GM19023 (cell line): ENCODE data around the gene POLDIP3.
"Not testable (repeated sequence)": the region's sequence is repeated elsewhere in the genome, so short reads cannot be mapped to it uniquely, and the experiment has no call there.

ENCODE experiments used
- ATAC-seq: cut with Tn5 transposase; IDR thresholded peaks from one replicate; pipeline ENCODE4 v1.9.1; 2021; ENCODE audit warnings: mild to moderate bottlenecking, moderate library complexity; ENCODE audit not compliant: unreplicated experiment

The POLDIP3 gene

DNA sequence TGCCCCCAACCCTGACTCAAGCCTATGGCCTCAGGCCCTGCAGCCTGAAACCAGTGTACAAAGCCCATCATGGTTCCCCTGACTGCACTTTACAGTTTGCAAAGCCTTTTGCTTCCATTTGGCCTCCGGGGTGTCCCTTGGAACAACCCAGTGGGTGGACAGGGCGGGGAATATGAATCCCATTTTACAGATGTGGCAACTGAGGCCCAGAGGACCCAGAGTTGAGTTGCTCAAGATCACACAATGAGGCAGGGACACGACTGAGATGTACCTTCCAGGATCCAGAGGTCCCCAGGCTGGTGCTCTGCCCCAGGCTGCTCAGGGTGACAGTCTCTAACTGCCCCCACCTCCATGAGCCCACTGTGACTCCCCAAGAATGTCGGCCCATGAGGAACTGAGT is 5.4 kb upstream of the POLDIP3 start:
- no peak for ATAC-seq

DNA sequence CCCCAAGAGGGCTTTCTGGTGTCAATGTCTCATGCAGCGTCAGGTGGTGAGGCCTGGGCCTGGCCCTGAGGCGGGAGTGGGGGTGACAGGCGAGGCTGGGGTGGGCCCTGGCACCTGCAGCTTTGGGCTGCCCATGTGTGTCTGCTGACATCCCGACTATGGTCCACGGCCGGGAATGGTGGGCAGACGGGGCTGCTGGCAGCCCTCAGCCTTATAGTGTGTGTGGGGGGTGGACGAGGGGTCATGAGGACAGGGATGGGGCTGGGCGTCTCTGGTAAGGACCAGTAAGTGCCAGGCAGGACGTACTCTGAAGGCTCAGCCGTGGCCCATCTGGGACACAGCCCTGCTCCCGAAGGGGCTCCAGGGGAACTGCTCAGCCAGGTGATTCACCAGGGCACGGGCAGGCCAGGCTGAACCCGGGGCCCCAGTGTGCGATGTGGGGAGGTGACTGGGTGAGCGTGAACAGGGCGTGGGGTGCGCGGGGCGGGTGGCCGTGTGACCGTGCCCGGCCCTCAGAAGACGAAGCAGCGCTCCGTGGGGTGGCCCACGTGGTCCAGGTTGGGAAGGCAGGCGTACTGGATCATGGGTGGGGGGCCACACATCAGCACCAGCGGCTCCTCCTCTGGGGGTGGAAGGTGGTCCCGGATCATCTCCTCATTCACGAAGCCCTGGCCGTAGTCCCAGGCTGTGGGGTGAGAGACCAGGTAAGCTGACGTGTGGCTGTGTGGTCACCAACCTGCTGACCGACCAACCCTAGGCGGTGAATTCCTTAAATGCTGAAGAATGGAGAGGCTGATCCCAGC is 4.8 kb upstream of the POLDIP3 start:
- ATAC-seq = no peak

DNA sequence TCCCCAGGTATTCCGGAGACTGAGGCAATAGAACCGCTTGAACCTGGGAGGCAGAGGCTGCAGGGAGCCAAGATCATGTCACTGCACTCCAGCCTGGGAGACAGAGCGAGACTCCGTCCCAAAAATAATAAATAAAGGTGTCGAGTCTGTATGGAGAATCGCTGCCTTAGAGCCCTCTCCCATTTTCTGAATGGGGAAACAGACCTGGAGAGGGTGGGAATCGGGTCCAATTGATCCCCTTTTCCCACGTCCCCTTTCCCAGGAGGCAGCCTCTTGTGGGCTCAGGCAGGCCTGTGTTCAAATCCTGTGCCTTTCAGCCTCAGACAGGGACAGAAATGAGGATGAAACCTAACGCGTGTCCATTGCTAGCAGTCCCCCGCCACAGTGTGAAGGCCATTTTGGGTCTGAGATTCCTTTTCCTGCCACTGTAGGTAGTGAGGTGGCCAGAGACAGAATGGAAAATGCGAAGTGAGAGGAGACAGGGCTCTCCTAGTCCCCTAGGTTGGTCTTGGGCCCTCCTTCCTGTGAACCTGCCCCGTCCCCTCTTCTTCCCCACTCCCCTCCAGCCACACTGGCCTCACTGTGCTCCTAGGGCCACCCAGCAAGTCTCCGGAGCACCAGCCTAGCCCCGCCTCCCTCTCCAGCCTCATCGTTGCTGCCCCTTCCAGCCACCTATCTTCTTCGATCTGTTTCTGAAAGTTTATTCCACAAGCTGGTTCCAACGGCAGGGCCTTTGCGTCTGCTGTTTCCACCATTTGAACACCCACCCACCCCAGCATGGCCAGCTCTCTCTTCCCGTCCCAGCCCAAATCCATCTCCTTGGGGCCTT is 2.7 kb upstream of the POLDIP3 start:
- ATAC-seq = no peak

DNA sequence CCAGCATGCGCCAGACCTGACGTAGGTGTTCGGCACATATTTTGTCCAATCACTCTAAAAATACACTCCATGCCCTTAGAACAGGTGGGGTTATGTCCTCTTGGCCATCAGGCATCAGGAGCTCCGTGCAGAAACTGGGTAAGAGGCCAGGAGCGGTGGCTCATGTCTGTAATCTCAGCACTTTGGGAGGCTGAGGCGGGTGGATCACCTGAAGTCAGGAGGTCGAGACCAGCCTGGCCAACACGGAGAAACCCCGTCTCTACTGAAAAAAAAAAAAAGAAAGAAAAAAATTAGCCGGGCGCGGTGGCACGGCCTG is 1.1 kb upstream of the POLDIP3 start:
- not testable (repeated sequence) for ATAC-seq

DNA sequence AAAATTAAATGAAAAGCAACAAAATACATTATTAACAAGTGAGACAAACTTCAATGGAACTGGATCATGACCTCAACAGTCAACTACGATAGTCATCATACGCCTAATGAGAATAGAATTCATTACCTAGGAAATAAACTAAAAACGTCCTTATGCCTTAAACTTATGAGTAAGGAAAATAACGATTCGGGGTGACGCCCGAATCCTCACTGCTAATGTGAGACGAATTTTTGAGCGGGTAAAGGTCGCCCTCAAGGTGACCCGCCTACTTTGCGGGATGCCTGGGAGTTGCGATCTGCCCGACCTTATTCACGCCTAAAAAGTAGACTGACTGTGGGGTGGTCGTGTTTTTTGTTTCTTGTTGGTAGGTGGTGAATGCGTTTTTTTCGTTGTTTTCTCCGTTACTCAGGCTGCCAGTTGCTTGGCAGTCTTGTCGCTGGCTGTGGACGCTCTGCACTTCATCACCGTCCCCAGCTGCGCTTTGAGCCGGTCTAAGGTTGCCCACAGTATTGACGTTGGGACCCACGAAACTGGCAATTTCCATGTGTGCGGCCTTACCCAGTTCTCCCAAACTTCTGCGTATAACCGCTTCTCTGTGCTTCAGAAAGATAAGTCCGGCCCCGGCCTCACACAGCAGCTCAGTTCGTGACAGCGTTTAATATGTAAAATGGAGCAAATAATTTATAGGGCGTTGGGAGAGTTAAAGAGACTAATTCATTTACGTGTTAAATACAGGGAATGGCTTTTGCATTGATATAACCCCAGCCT is 593 bp upstream of the POLDIP3 start:
- peak; percentile 52 for ATAC-seq

DNA sequence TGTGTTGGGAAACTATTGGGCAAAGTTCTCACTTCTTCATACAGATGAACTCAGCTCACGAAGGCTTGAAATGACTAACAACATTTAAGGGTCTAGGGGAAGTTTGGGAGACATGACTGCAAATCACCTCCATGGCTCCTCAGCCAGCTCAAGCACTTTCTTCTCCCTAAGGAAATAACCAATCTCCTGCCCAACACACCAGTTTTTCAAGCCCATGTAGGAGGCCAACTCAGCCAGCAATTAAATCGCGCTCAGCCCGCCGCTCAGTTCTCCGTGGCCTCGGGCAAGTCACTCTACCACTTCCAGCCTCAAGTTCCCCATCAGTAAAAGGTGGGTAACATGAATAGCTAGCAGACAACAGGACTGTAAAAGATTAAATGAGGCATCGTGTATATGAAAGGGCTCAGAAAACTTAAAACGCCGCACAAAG is 796 bp downstream of the POLDIP3 start:
- peak; percentile 1 for ATAC-seq

DNA sequence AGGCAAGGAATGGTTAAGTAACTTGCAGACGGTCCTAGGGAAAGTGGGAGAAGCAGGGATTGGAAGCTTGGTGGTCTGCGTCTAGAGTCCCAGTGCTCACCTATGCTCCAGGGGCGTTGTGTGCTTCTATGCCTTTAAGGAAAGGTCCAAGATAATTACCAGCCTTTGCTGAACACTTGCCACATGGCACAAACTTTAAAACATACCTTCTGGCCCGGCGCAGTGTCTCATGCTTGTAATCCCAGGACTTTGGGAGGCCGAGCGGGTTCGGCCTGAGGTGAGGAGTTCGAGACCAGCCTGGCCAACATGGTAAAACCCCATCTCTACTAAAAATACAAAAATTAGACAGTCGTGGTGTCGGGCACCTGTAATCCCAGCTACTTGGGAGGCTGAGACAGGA is 2.3 kb downstream of the POLDIP3 start:
- ATAC-seq = no peak

DNA sequence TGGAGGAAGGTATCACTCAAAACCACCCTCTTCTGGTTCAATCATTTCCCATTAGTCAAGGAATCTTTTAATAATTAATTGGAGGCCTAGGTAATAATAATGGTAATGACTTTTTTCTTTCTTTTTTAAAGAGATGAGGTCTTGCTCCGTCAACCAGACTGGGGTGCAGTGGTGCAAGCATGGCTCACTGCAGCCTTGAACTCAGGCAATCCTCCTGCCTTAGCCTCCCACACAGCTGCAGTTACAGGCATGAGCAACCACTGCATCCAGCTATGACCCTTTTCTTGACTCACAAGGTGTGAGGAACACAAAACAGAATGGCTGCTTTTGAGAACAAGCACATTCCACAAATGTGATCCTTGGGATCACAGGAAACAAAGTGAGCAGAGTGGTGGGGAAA is 3.6 kb downstream of the POLDIP3 start:
- ATAC-seq = no peak

DNA sequence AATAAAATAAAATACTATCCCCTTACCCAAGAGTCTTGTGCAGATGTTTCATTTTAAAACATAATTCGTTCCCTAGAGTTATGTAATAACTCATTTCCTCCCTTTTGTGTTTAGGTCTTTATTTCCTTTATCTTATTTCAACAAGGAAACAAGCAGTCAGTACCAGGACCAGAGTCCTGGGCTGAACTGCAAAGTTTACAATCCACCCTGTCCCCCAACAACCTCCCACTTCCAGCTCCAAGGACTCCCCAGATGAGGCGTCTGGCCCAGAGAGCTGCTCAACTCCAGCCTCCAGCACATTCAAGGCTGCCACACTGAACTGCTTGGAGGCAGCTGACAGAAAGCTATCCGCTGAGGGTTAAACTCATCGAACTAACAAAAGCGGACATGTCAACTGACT is 4.5 kb downstream of the POLDIP3 start:
- no peak for ATAC-seq

DNA sequence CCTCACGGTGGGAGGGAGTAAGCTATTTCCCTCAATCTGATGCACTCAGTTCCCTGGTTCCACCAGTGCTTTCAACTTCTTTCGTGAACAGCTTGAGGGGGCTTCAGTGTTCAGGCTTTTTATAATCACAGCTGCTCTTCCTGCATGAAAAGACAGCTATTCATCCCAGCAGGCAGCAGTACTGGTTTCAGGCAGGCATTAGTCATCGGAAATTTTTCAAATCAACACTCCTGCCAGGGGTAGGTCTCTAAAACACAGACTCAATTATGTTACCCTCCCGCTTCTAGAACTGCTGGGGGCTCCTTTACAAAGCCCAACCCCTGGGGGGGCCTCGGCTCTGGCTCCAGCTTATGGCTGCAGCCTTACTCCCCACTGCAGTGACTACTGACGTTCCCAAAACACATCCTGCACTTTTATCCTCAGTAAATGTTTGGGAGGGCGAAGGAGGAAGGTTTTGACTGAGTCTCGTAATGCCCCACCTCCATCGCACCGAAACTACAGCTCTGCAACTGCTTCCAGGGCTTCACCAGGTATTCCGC is 5.8 kb downstream of the POLDIP3 start:
- no peak for ATAC-seq

DNA sequence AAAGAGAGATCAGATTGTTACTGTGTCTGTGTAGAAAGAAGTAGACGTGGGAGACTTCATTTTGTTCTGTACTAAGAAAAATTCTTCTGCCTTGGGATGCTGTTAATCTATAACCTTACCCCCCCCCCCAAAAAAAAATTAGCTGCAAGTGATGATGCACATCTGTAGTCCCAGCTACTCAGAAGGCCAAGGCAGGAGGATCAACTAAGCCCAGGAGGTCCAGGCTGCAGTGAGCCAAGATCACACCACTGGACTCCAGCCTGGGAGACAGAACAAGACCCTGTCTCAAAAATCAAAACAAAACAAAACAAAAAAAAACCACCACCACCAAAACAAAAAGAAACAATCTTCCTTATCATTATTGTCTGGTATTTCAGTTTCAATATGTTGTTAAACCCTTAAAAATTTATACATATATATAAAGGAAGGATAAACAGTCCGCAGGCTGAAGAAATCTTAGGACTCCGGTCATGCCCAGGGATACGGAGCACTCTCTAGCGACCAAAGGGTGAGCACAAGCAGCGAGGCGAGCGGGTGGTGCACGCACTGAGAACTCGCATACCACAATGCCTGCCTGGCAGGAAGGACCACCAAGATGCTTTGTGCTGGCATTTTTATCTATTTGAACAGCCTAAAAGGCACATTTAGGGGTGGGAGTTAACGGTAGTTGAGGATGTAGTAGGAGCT is 6.4 kb downstream of the POLDIP3 start:
- ATAC-seq = no peak

DNA sequence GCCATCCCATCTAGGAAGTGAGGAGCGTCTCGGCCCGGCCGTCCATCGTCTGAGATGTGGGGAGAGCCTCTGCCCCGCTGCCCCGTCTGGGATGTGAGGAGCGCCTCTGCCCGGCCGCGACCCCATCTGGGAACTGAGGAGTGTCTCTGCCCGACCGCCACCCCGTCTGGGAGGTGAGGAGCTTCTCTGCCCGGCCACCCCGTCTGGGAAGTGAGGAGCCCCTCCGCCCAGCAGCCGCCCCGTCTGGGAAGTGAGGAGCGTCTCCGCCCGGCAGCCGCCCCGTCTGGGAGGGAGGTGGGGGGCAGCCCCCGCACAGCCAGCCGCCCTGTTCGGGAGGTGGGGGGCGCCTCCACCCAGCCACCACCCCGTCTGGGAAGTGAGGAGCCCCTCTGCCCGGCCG is 7.0 kb downstream of the POLDIP3 start:
- ATAC-seq = not testable (repeated sequence)

DNA sequence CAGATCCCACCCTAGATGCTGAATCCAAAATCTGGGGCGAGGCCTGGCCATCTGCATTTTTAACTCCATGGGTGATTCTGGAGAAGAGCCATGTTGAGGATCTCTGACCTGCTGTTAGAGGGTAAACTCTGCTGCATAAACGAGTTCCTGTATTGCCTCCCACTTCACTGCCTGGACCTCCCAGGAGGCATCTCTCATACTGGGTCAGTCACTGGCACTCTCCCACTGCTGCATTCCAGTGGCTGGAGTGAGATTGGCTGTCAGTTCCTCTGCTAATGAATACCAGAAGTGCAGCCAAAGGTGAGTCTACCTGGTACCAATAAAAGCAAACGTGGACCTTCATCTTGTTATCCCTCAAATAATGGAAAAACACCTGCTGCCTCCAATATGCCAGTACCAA is 10.3 kb downstream of the POLDIP3 start:
- no peak for ATAC-seq

DNA sequence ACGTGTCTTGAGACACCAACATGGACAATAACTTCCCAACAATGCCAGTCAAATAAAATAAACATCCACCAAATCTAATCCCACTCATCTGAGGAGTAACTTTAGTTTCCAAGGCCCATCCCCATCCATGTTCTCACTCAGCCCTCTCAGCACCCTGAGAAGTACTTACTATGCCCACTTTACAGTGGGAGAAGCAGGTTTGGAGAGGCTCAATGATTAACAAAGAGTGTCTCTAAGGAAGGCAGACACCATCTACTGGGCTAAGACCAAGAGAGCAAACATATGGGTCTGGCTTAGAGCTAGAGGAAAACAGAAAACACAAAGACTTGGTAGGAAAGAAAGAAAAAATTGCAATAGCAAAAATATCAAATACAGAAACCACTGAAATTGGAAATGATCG is 11.3 kb downstream of the POLDIP3 start:
- ATAC-seq = no peak

DNA sequence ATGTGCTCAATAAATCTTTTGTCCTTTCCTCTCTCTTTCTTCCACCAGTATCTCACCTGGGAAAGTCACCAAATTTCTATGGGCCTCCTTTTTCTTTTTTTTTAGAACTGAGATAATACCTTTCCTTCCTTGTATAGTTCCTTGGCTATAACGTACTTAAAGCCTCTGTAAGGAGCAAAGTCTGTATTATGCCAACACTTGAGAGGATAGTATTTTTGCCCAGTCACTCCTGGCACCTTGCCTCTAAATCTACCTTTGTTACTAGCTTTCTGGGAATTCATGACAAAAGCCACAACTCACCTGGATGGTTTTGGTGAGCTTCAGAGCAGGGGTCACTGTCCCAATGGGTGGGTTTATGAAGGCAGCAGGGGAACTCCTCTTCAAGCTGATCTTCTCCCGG is 12.2 kb downstream of the POLDIP3 start:
- ATAC-seq = no peak

DNA sequence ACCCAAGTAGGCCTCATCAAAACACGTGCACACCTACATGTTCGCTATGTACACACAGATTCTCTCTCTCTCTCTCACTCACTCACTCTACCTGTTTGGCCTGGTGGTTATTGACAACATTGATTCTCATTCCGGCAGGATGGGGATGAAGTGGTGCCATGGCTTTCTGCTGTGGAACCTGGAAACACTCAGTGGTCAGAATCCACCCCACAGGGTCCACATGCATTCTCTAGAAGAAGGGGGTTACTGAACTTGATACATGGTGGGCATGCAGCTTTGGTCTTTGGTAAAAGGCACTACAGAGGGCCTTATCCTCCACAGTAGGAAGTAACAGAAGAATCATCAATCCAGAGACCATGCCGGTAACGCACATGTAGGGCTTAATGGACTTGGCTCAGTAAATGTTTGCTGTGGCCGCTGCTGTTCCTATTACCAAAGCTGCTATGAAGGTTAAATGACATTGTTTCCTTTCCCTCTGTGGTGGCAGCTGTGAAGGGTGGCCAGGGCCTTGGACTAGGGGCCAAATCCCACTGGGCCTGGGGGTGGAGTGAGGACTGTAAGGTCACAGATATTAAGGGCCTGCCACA is 12.7 kb downstream of the POLDIP3 start:
- ATAC-seq = no peak

DNA sequence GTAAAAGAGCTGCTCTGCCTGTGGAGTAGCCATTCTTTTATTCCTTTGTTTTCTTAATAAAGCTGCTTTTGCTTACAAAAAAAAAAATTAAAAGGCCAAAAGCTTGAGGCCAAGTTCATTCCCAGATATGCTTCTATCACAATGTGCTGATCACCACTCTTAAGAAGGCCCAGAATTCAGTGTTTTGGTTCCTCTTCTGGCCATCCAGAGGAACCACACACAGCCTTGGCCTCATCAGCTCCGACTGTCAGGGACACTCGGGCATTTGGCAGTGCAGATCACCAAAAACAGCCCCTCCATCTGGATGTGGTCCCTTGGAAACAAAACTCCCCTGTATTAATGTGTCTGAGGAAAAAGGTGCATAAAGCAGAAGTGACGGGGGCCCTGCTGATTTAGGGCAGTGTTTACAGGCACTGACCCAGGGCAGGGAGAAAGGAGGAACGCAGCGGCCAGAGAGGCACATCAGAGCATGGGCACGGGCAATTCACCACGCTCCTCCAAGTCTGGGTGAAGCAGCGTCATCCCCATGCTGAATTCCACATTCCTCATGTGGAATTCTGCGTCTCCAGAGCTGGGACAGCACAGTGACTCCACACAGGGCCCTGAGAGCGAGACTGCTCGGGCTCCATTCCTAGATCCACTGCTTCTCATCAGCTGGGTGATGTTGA is 17.7 kb downstream of the POLDIP3 start:
- ATAC-seq = no peak

DNA sequence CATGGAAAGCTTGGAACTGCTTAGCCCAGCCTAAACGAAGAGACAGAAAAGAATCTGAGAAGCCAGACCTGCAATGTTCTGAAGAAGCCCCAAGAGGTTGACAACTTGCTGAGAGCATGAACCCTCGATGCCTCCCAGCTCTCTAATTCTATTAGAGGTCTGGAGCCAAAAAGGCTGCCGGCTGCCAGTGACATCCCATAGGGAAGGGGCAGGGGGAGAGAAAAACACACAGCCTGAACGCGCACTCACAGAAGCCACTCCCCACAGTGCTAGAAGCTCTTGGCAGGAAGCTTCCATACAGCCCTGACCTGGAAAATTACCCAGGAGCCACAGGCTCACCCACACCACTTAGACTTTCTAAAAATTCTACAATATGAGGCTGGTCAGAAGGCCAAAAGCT is 18.3 kb downstream of the POLDIP3 start:
- no peak for ATAC-seq

DNA sequence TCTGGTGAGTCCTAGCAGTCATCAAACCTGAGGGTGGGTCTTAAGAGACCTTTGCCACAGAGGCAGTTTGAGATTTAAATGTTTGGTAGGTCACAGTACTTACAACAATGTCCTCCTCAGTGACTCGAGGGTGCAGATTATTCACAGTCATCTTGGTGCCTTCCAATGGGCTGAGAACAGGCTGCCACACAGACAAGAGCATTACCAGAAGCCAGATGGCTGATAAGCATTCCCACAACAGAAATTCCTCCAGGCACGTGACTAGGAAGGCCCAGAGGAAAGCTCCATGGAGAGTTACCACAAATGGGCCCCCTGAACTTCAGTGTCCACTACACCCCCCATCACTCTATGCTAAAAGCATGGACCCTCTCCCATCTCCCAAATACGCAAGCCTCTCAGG is 19.2 kb downstream of the POLDIP3 start:
- no peak for ATAC-seq

DNA sequence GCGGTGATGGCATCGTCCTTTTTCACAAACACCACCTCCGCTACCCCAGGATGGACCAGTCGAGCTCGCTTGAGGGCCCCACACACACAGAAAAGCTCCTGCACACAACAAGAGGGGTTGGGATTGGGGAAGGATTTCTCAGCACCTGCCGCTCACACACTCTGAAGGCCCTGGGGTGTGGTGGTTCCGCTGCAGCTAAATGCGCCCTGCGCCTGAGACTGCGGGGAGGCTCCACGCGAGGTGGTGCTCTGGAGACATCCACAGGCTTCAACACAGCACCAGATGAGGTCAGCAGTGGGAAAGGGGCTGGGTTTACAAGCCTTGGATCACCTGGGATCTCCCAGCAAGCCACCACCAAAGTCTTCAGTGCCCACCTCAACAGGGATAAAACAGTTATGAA is 22.7 kb downstream of the POLDIP3 start:
- ATAC-seq = no peak
